ENCODE measurements around the gene PRCD.

PRCD gene

GRCh38 chr17:76541739-76542454 lies 2.1 kb downstream of the PRCD start:
- peak in 1 of 14 donors; percentile 88 for DNase-seq

- DNase-seq: no peak
Measured at GRCh38 chr17:76542566-76542971, 2.7 kb downstream of the PRCD start.

- DNase-seq: peak in 1 of 14 donors; percentile 36
Measured at GRCh38 chr17:76542984-76543383, 3.1 kb downstream of the PRCD start.

- no peak for DNase-seq
Measured at GRCh38 chr17:76543482-76543825, 3.6 kb downstream of the PRCD start.

- peak in 11 of 14 donors; percentile 61 to 92 (median 74) for DNase-seq
Measured at GRCh38 chr17:76543826-76544545, 4.1 kb downstream of the PRCD start.

GRCh38 chr17:76544546-76545365 lies 4.9 kb downstream of the PRCD start:
- peak in 8 of 14 donors; percentile 62 to 92 (median 78) for DNase-seq

- peak in 4 of 14 donors; percentile 34 to 51 (median 46) for DNase-seq
Measured at GRCh38 chr17:76545918-76546555, 6.2 kb downstream of the PRCD start.

GRCh38 chr17:76546556-76547182 lies 6.8 kb downstream of the PRCD start:
- no peak for DNase-seq

GRCh38 chr17:76547183-76547641 lies 7.4 kb downstream of the PRCD start:
- DNase-seq: peak in 9 of 14 donors; percentile 27 to 89 (median 55)

GRCh38 chr17:76547642-76548202 lies 7.9 kb downstream of the PRCD start:
- no peak for DNase-seq

- DNase-seq: no peak
Measured at GRCh38 chr17:76548378-76549214, 8.8 kb downstream of the PRCD start.

GRCh38 chr17:76549215-76549518 lies 9.3 kb downstream of the PRCD start:
- no peak for DNase-seq

- no peak for DNase-seq
Measured at GRCh38 chr17:76549539-76549938, 9.7 kb downstream of the PRCD start.

- no peak for DNase-seq
Measured at GRCh38 chr17:76550712-76551615, 11.1 kb downstream of the PRCD start.

GRCh38 chr17:76551685-76552084 lies 11.8 kb downstream of the PRCD start:
- no peak for DNase-seq

- no peak for DNase-seq
Measured at GRCh38 chr17:76553178-76553908, 13.5 kb downstream of the PRCD start.

GRCh38 chr17:76554131-76554530 lies 14.3 kb downstream of the PRCD start:
- DNase-seq: peak in 11 of 14 donors; percentile 51 to 96 (median 60)

GRCh38 chr17:76556765-76557367 lies 17.0 kb downstream of the PRCD start:
- no peak for DNase-seq

All from C1 segment of cervical spinal cord (tissue), 14 donors.